HEK293 (cell line): Measurements from ENCODE around the gene FANK1.

ENCODE experiments used
- CTCF ChIA-PET: fragments of 350-600 bp; formaldehyde crosslinking; extraction: SDS; loops from one replicate; lab custom pipeline; 2021; ENCODE audit warnings: antibody characterized with exemption; lab: Yijun Ruan, JAX
- POLR2A ChIA-PET: fragments of 300-600 bp; formaldehyde crosslinking; extraction: SDS; loops from one replicate; lab custom pipeline; 2020; ENCODE audit warnings: antibody characterized with exemption, inconsistent platforms; lab: Yijun Ruan, JAX
- H3K27ac ChIP-seq: fragments of 200-500 bp; sonication (Bioruptor generic); 2 replicates; pipeline ENCODE4 v1.5.1; 2014; ENCODE audit warnings: low read depth, low read length, control low read depth, inconsistent platforms; ENCODE audit errors: extremely low read depth
- H3K36me3 ChIP-seq, 2 experiments: fragments of 200-500 bp in 1 of 2; sonication (Bioruptor generic) in 1 of 2; 1 replicate in 1 of 2; 2 replicates in 1 of 2; pipeline ENCODE4 v1.5.1; 2014 to 2017; ENCODE audit warnings: inconsistent platforms in 2 of 2, low read length in 2 of 2; ENCODE audit not compliant: control insufficient read depth in 2 of 2, insufficient read depth in 1 of 2
- H3K4me1 ChIP-seq: fragments of 200-500 bp; sonication (Bioruptor generic); 2 replicates; pipeline ENCODE4 v1.5.1; 2014; ENCODE audit warnings: mild to moderate bottlenecking, low read length, inconsistent platforms; ENCODE audit not compliant: control insufficient read depth, insufficient read depth
- H3K4me3 ChIP-seq: 2 replicates; pipeline ENCODE4 v1.5.1; 2011; ENCODE audit warnings: low read depth, mild to moderate bottlenecking, control low read depth, low read length, moderate library complexity
- H3K9me3 ChIP-seq: fragments of 200-500 bp; sonication (Bioruptor generic); 2 replicates; pipeline ENCODE4 v1.5.1; 2014; ENCODE audit warnings: low read depth, low read length, inconsistent platforms; ENCODE audit not compliant: control insufficient read depth, insufficient read depth
- EGR2 ChIP-seq: fragments of 450-650 bp; formaldehyde crosslinking; IDR thresholded peaks from 2 replicates; pipeline ENCODE4 v1.5.1; 2016; ENCODE audit warnings: low read depth, missing biosample characterization, missing genetic modification characterization
- INSM2 ChIP-seq: fragments of 450-650 bp; formaldehyde crosslinking; IDR thresholded peaks from 2 replicates; pipeline ENCODE4 v1.5.1; 2016; ENCODE audit warnings: missing biosample characterization, missing genetic modification characterization
- MEIS1 ChIP-seq: sonication (generic); formaldehyde crosslinking; IDR thresholded peaks from 2 replicates; pipeline ENCODE4 v1.8.1; 2022; ENCODE audit warnings: missing genetic modification reagents, mild to moderate bottlenecking, borderline replicate concordance
- OVOL3 ChIP-seq: fragments of 450-650 bp; formaldehyde crosslinking; IDR thresholded peaks from 2 replicates; pipeline ENCODE4 v1.5.1; 2016; ENCODE audit warnings: missing biosample characterization, missing genetic modification characterization
- SCRT1 ChIP-seq: fragments of 450-650 bp; formaldehyde crosslinking; IDR thresholded peaks from 2 replicates; pipeline ENCODE4 v1.5.1; 2016; ENCODE audit warnings: missing biosample characterization, missing genetic modification characterization, borderline replicate concordance
- SP3 ChIP-seq: fragments of 450-650 bp; formaldehyde crosslinking; IDR thresholded peaks from 2 replicates; pipeline ENCODE4 v1.5.1; 2016; ENCODE audit warnings: missing biosample characterization, missing genetic modification characterization
- TRIM28 ChIP-seq: IDR thresholded peaks from 2 replicates; pipeline ENCODE4 v1.6.1; 2011; ENCODE audit warnings: low read length, control low read depth, borderline replicate concordance
- ZEB2 ChIP-seq: fragments of 450-650 bp; formaldehyde crosslinking; IDR thresholded peaks from 2 replicates; pipeline ENCODE4 v1.5.1; 2016; ENCODE audit warnings: missing biosample characterization, missing genetic modification characterization
- ZFP37 ChIP-seq: fragments of 450-650 bp; formaldehyde crosslinking; IDR thresholded peaks from 2 replicates; pipeline ENCODE4 v1.5.1; 2016; ENCODE audit warnings: missing biosample characterization, missing genetic modification characterization
- ZFP41 ChIP-seq: fragments of 450-650 bp; formaldehyde crosslinking; IDR thresholded peaks from 2 replicates; pipeline ENCODE4 v1.5.1; 2016; ENCODE audit warnings: missing biosample characterization, missing genetic modification characterization, borderline replicate concordance
- ZNF138 ChIP-seq: fragments of 450-650 bp; formaldehyde crosslinking; IDR thresholded peaks from 2 replicates; pipeline ENCODE4 v1.5.1; 2016; ENCODE audit warnings: missing biosample characterization, missing genetic modification characterization, borderline replicate concordance
- ZNF175 ChIP-seq: fragments of 450-650 bp; formaldehyde crosslinking; IDR thresholded peaks from 2 replicates; pipeline ENCODE4 v1.5.1; 2016; ENCODE audit warnings: missing biosample characterization, missing genetic modification characterization
- ZNF23 ChIP-seq: fragments of 450-650 bp; formaldehyde crosslinking; IDR thresholded peaks from 2 replicates; pipeline ENCODE4 v1.5.1; 2016; ENCODE audit warnings: missing biosample characterization, missing genetic modification characterization, borderline replicate concordance
- ZNF266 ChIP-seq: fragments of 450-650 bp; formaldehyde crosslinking; IDR thresholded peaks from 2 replicates; pipeline ENCODE4 v1.5.1; 2016; ENCODE audit warnings: missing biosample characterization, missing genetic modification characterization, low read depth
- ZNF302 ChIP-seq: fragments of 450-650 bp; formaldehyde crosslinking; IDR thresholded peaks from 2 replicates; pipeline ENCODE4 v1.5.1; 2016; ENCODE audit warnings: missing biosample characterization, missing genetic modification characterization, low read depth
- ZNF335 ChIP-seq: fragments of 450-650 bp; formaldehyde crosslinking; conservative IDR thresholded peaks from 2 replicates; pipeline ENCODE4 v1.5.1; 2016; ENCODE audit warnings: missing biosample characterization, missing genetic modification characterization
- ZNF513 ChIP-seq: fragments of 450-650 bp; IDR thresholded peaks from 2 replicates; pipeline ENCODE4 v1.5.1; 2018; ENCODE audit warnings: missing biosample characterization, missing genetic modification characterization
- ZNF624 ChIP-seq: fragments of 450-650 bp; formaldehyde crosslinking; IDR thresholded peaks from 2 replicates; pipeline ENCODE4 v1.5.1; 2017; ENCODE audit warnings: missing biosample characterization, missing genetic modification characterization
- ZNF626 ChIP-seq: fragments of 450-650 bp; sonication (Bioruptor Pico); formaldehyde crosslinking; IDR thresholded peaks from 2 replicates; pipeline ENCODE4 v1.5.1; 2018; ENCODE audit warnings: missing biosample characterization, missing genetic modification characterization, inconsistent platforms
- ZNF777 ChIP-seq: fragments of 450-650 bp; formaldehyde crosslinking; IDR thresholded peaks from 2 replicates; pipeline ENCODE4 v1.5.1; 2017; ENCODE audit warnings: missing biosample characterization, missing genetic modification characterization, borderline replicate concordance
- ZSCAN16 ChIP-seq: fragments of 450-650 bp; formaldehyde crosslinking; IDR thresholded peaks from 2 replicates; pipeline ENCODE4 v1.5.1; 2016; ENCODE audit warnings: missing biosample characterization, missing genetic modification characterization

FANK1 gene

DNA sequence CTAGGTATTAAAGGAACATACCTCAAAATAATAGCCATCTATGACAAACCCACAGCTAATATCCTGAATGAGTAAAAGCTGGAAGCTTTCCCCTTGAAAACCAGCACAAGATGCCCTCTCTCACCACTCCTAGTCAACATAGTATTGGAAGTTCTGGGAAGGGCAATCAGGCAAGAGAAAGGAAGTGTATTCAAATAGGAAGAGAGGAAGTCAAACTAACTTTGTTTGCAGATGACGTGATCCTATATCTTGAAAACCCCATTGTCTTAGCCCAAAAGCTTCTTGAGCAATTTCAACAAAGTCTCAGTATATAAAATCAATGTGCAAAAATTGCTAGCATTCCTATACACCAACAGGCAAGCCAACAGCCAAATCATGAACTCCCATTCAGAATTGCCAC, 131.3 kb downstream of the FANK1 start:
- no peak for TF ChIP-seq TRIM28
- TF ChIP-seq ZNF266, result no peak
- no peak for TF ChIP-seq INSM2
- no peak for TF ChIP-seq ZFP41 (tag by site-specific recombination)
- no peak for TF ChIP-seq ZEB2 (tag by site-specific recombination)
- POLR2A ChIA-PET, result no interaction called here
- CTCF ChIA-PET, result interaction anchor here (0.6 kb wide), 1 partner anchor 48 kb away, joined by 4 read pairs; no protein-coding TSS in a partner anchor
- H3K36me3 ChIP-seq, result no peaks in the 10 kb centered on the region
- no peaks in the 10 kb centered on the region for H3K4me1 ChIP-seq
- H3K27ac ChIP-seq, result no peak overlapping the region
- H3K4me3 ChIP-seq, result no peak overlapping the region
- H3K9me3 ChIP-seq, result no peaks in the 10 kb centered on the region

DNA sequence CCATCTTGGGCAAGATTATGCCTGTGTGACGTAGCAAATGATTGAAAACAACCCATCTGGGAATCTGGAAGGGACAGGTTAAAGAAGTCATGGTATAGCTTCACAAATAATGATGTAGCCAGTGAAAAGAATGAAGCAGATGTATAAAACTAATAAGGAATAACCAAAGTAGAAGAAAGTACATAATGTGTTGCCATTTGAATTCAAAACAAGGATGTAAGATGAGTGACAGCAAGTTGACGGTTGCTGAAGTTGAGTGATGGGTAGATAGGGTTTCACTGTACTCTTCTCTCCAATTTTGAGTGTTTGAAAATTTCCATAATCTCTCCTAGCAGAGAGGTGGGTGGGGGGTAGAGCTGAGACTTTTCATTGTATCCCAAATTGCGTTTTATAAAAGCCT, 133.6 kb downstream of the FANK1 start:
- H3K4me3 ChIP-seq, result no peak overlapping the region
- POLR2A ChIA-PET, result no interaction called here
- no peaks in the 10 kb centered on the region for H3K36me3 ChIP-seq
- no peaks in the 10 kb centered on the region for H3K4me1 ChIP-seq
- CTCF ChIA-PET, result interaction anchor here (1.1 kb wide), 1 partner anchor 48 kb away, joined by 3 read pairs; no protein-coding TSS in a partner anchor
- TF ChIP-seq ZNF777 (tag by site-specific recombination), result no peak
- no peak for TF ChIP-seq MEIS1
- no peak for TF ChIP-seq ZNF626 (tag by site-specific recombination)
- TF ChIP-seq ZNF23, result no peak
- no peak for TF ChIP-seq OVOL3
- H3K9me3 ChIP-seq, result no peaks in the 10 kb centered on the region
- H3K27ac ChIP-seq, result no peak overlapping the region

DNA sequence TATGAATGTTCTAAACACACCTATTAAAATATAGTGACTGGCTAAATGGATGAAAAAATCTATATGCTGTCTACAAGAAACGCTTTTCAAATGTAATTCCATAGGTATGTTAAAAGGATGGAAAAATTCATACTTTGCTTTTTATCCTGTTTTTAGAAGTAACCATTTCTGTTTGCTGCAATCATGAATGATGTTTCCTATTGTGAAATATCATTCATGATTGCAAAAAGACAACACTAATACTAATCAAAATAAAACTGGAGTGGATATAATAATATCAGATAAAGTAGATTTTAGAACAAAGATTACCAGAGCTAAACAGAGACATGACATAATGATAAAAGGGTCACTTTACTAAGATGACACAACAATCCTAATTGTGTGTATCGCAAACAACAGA, 138.2 kb downstream of the FANK1 start:
- ChIA-PET POLR2A (no interaction called here), CTCF (no interaction called here)
- Histone ChIP-seq H3K4me1 (no peaks in the 10 kb centered on the region), H3K9me3 (no peaks in the 10 kb centered on the region), H3K36me3 (no peaks in the 10 kb centered on the region), H3K27ac (no peak overlapping the region), H3K4me3 (no peak overlapping the region)
- no peak for TF ChIP-seq ZNF175 (tag by site-specific recombination)
- no peak for TF ChIP-seq EGR2 (tag by site-specific recombination)
- no peak for TF ChIP-seq ZNF335
- no peak for TF ChIP-seq ZNF513
- TF ChIP-seq SP3 (tag by site-specific recombination), result no peak
- no peak for TF ChIP-seq ZNF138
- no peak for TF ChIP-seq ZNF302 (tag by site-specific recombination)
- no peak for TF ChIP-seq ZNF624
- no peak for TF ChIP-seq SCRT1 (tag by site-specific recombination)
- no peak for TF ChIP-seq ZSCAN16 (tag by site-specific recombination)
- no peak for TF ChIP-seq ZFP37 (tag by site-specific recombination)
